Panc1 (cell line): ENCODE measurements around the gene ZBED1. TPM values are rescaled to one million over a fixed set of nuclear protein-coding genes. Genes with fewer than 3 reads are reported as not detected.

Experiments used
- ATAC-seq: fragments of 200-7000 bp; cut with Tn5 transposase; 2 replicates; pipeline ENCODE4 v1.9.1; 2020; ENCODE audit warnings: mild to moderate bottlenecking, moderate library complexity
- BruUV-seq: library from RNA; stranded (reverse); fragments of 400-500 nt; replicated peaks from 2 replicates; lab custom pipeline; 2021; lab: Mats Ljungman, UMichigan
- CTCF ChIA-PET: fragments of 300-600 bp; sonication (Branson Sonifier 250); formaldehyde crosslinking; loops from one replicate; lab custom pipeline; 2022; ENCODE audit warnings: antibody characterized with exemption; lab: Charles Lee
- POLR2A ChIA-PET: fragments of 300-600 bp; sonication (Branson Sonifier 250); formaldehyde crosslinking; loops from one replicate; lab custom pipeline; 2022; ENCODE audit warnings: antibody characterized with exemption; lab: Charles Lee
- DNase-seq: peaks from one replicate; pipeline ENCODE4 v3.0.0-alpha.2; 2010; ENCODE audit warnings: low read depth, low spot score
- H3K27ac ChIP-seq: 2 replicates; pipeline ENCODE4 v1.5.1; 2011; ENCODE audit warnings: mild to moderate bottlenecking, low read length, inconsistent platforms
- H3K27me3 ChIP-seq: fragments of 200-500 bp; sonication (Bioruptor generic); 2 replicates; pipeline ENCODE4 v1.6.0; 2014; ENCODE audit warnings: low read length, inconsistent platforms; ENCODE audit not compliant: control insufficient read depth, insufficient read depth
- H3K36me3 ChIP-seq: fragments of 200-500 bp; sonication (Bioruptor generic); 2 replicates; pipeline ENCODE4 v1.5.1; 2014; ENCODE audit warnings: inconsistent platforms, mild to moderate bottlenecking, low read length, moderate library complexity; ENCODE audit not compliant: control insufficient read depth, insufficient read depth
- H3K4me1 ChIP-seq: 2 replicates; pipeline ENCODE4 v1.5.1; 2011; ENCODE audit warnings: inconsistent platforms, mild to moderate bottlenecking, low read length, moderate library complexity; ENCODE audit not compliant: control insufficient read depth, insufficient read depth
- H3K4me3 ChIP-seq, 2 experiments: 2 replicates each; pipeline ENCODE4 v1.5.1; 2011 to 2012; ENCODE audit warnings: low read depth in 2 of 2, low read length in 2 of 2, mild to moderate bottlenecking in 2 of 2, inconsistent platforms in 1 of 2, moderate library complexity in 1 of 2
- H3K9me3 ChIP-seq: fragments of 200-500 bp; sonication (Bioruptor generic); 2 replicates; pipeline ENCODE4 v1.5.1; 2014; ENCODE audit warnings: low read depth, mild to moderate bottlenecking, inconsistent platforms, low read length, moderate library complexity; ENCODE audit not compliant: control insufficient read depth, insufficient read depth
- CTCF ChIP-seq: fragments of 450-650 bp; IDR thresholded peaks from 2 replicates; pipeline ENCODE4 v1.5.1; 2017; ENCODE audit warnings: mild to moderate bottlenecking
- POLR2AphosphoS5 ChIP-seq: IDR thresholded peaks from 2 replicates; pipeline ENCODE4 v1.6.1; 2012; ENCODE audit warnings: mild to moderate bottlenecking, low read depth, low read length, moderate library complexity
- SIN3A ChIP-seq: IDR thresholded peaks from 2 replicates; pipeline ENCODE4 v1.6.1; 2012; ENCODE audit warnings: low read depth, mild to moderate bottlenecking, low read length, moderate library complexity, borderline replicate concordance; ENCODE audit not compliant: insufficient read depth
- TCF7L2 ChIP-seq: IDR thresholded peaks from 2 replicates; pipeline ENCODE4 v1.6.1; 2011; ENCODE audit warnings: mild to moderate bottlenecking, low read depth, low read length, inconsistent platforms
- in situ Hi-C: cut with HindIII; loops from 2 replicates; pipeline ENCODE4 v1.10.0; 2016; ENCODE audit warnings: low sequenced_read_pairs, low pct_unique_long_range_greater_than_20kb
- intact Hi-C: fragments of 100-400 bp; cut with micrococcal nuclease; formaldehyde crosslinking; loops from one replicate; pipeline ENCODE4 v1.10.0; 2022; ENCODE audit not compliant: unreplicated experiment
- total RNA-seq: library from RNA; stranded (reverse); gene quantifications from one replicate; pipeline ENCODE4 v1.2.1, GENCODE V29; 2021; ENCODE audit not compliant: unreplicated experiment
- TF ChIP-seq, protein P1 (sequence below), 2 experiments: IDR thresholded peaks; 2 replicates each; pipeline ENCODE4 v1.6.1; 2011 to 2012; ENCODE audit warnings: low read depth in 2 of 2, control low read depth in 1 of 2, low read length in 1 of 2, mild to moderate bottlenecking in 1 of 2, moderate library complexity in 1 of 2; ENCODE audit not compliant: insufficient read depth in 1 of 2

The ZBED1 gene
- total RNA-seq, 1 experiment from 2014 or later: 23.9 TPM

DNA sequence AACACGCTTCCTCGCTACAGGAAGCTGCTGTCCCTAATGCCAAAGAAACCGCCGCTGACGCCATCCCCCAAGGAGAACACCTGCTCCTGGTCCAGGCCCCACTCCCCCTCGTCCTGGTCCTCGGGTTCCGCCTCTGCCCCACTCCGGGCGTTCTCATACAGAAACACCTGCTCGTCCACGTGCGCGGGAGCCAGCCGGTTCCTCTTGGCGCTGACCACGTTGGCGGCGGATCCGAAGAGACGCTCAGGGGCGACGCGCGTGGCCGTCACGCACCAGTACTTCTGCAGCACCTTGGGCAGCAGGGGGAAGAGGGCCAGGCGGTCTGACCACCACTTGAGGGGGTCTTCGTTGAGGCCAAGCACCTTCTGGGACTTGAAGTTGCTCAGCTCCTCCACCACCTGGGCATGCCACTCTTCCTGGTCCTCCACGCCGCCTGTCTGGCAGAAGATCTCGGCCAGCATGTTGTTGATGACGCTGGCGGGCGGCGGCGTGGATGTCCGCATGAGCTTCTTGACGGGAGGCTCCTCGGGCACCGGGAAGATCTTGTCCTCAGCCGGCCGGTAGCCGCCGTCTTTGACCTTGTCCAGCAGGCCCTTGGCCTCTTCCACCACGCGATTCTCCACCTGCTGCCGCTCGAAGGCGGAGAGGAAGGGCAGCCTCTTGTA is 12.0 kb downstream of the ZBED1 start:
- H3K4me1 ChIP-seq: no peaks in the 10 kb centered on the region
- CTCF ChIA-PET: no interaction called here
- POLR2A ChIA-PET: no interaction called here
- H3K4me3 ChIP-seq: no peak overlapping the region
- no peak overlapping the region for H3K27ac ChIP-seq
- no peaks in the 10 kb centered on the region for H3K27me3 ChIP-seq
- TF ChIP-seq, protein P1, sequence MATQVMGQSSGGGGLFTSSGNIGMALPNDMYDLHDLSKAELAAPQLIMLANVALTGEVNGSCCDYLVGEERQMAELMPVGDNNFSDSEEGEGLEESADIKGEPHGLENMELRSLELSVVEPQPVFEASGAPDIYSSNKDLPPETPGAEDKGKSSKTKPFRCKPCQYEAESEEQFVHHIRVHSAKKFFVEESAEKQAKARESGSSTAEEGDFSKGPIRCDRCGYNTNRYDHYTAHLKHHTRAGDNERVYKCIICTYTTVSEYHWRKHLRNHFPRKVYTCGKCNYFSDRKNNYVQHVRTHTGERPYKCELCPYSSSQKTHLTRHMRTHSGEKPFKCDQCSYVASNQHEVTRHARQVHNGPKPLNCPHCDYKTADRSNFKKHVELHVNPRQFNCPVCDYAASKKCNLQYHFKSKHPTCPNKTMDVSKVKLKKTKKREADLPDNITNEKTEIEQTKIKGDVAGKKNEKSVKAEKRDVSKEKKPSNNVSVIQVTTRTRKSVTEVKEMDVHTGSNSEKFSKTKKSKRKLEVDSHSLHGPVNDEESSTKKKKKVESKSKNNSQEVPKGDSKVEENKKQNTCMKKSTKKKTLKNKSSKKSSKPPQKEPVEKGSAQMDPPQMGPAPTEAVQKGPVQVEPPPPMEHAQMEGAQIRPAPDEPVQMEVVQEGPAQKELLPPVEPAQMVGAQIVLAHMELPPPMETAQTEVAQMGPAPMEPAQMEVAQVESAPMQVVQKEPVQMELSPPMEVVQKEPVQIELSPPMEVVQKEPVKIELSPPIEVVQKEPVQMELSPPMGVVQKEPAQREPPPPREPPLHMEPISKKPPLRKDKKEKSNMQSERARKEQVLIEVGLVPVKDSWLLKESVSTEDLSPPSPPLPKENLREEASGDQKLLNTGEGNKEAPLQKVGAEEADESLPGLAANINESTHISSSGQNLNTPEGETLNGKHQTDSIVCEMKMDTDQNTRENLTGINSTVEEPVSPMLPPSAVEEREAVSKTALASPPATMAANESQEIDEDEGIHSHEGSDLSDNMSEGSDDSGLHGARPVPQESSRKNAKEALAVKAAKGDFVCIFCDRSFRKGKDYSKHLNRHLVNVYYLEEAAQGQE (IDR thresholded peaks at IDR 0.05; ENCODE audit: insufficient read depth in 1 of 2, low read depth in 2 of 2, low read length in 1 of 2): no peak
- TF ChIP-seq SIN3A: no peak
- TF ChIP-seq POLR2AphosphoS5: no peak
- TF ChIP-seq TCF7L2: no peak
- TF ChIP-seq CTCF: no peak
- no peaks in the 10 kb centered on the region for H3K36me3 ChIP-seq
- in situ Hi-C loops: no loop called here
- no peaks in the 10 kb centered on the region for H3K9me3 ChIP-seq
- BruUV-seq: no TSS peak
- DNase-seq (no peak), ATAC-seq (no peak)
- intact Hi-C loops: no loop called here

- BruUV-seq: TSS peak; percentile 52
- Histone ChIP-seq H3K27me3 (no peaks in the 10 kb centered on the region), H3K36me3 (no peaks in the 10 kb centered on the region), H3K4me1 (no peaks in the 10 kb centered on the region), H3K27ac (no peak overlapping the region), H3K4me3 (no peak overlapping the region), H3K9me3 (no peaks in the 10 kb centered on the region)
- in situ Hi-C loops (no loop called here), intact Hi-C loops (no loop called here)
- CTCF ChIA-PET: no interaction called here
- POLR2A ChIA-PET: no interaction called here
- TF ChIP-seq POLR2AphosphoS5 (no peak), SIN3A (no peak), TCF7L2 (no peak), CTCF (no peak)
- TF ChIP-seq, protein P1 (IDR thresholded peaks at IDR 0.05; ENCODE audit: insufficient read depth in 1 of 2, low read depth in 2 of 2, low read length in 1 of 2): no peak
- no peak for ATAC-seq
- no peak for DNase-seq
These were observed 13.4 kb downstream of the ZBED1 start for GRCh38 chrX:2487366-2487765.
